Loucy (cell line): ENCODE measurements around the gene KLK1.

Source experiments
- H2AFZ ChIP-seq: fragments of 200-600 bp; sonication (generic); 2 replicates; pipeline ENCODE4 v1.6.0; 2016; ENCODE audit warnings: antibody characterized with exemption, mild to moderate bottlenecking, low read length, moderate library complexity
- H3F3A ChIP-seq: fragments of 200-600 bp; 2 replicates; pipeline ENCODE4 v1.6.0; 2016; ENCODE audit warnings: antibody characterized with exemption, low read depth, mild to moderate bottlenecking
- H3K27me3 ChIP-seq: fragments of 200-600 bp; sonication (generic); 2 replicates; pipeline ENCODE4 v1.6.1; 2014; ENCODE audit warnings: low read length, mild to moderate bottlenecking; ENCODE audit not compliant: insufficient read depth, poor library complexity, severe bottlenecking
- H3K36me3 ChIP-seq: fragments of 200-600 bp; sonication (generic); 2 replicates; pipeline ENCODE4 v1.6.1; 2016; ENCODE audit warnings: low read length; ENCODE audit not compliant: insufficient read depth
- H3K4me1 ChIP-seq: fragments of 200-600 bp; sonication (generic); 2 replicates; pipeline ENCODE4 v1.5.1; 2014; ENCODE audit warnings: low read length, mild to moderate bottlenecking; ENCODE audit not compliant: insufficient read depth, poor library complexity, severe bottlenecking
- H3K4me2 ChIP-seq: fragments of 200-600 bp; sonication (generic); 2 replicates; pipeline ENCODE4 v1.6.0; 2014; ENCODE audit warnings: antibody characterized with exemption, low read length, low read depth, mild to moderate bottlenecking; ENCODE audit not compliant: poor library complexity, severe bottlenecking
- H3K4me3 ChIP-seq: fragments of 200-600 bp; sonication (generic); 2 replicates; pipeline ENCODE4 v1.5.1; 2014; ENCODE audit warnings: low read length, mild to moderate bottlenecking, mixed read lengths; ENCODE audit not compliant: poor library complexity, severe bottlenecking
- H3K79me2 ChIP-seq: fragments of 200-600 bp; sonication (generic); 2 replicates; pipeline ENCODE4 v1.6.1; 2014; ENCODE audit warnings: low read length; ENCODE audit not compliant: insufficient read depth
- H3K9ac ChIP-seq: fragments of 200-600 bp; sonication (generic); 2 replicates; pipeline ENCODE4 v1.6.0; 2014; ENCODE audit warnings: mild to moderate bottlenecking, low read depth, low read length, moderate library complexity; ENCODE audit not compliant: poor library complexity, severe bottlenecking
- H3K9me2 ChIP-seq: fragments of 200-600 bp; sonication (generic); replicated peaks from 2 replicates; pipeline ENCODE4 v1.6.1; 2016; ENCODE audit warnings: low read depth, low read length, mixed read lengths
- H3K9me3 ChIP-seq: fragments of 200-600 bp; sonication (generic); 2 replicates; pipeline ENCODE4 v1.6.1; 2014; ENCODE audit warnings: mild to moderate bottlenecking, antibody characterized with exemption, low read length, low read depth; ENCODE audit not compliant: insufficient read depth
- H4K20me1 ChIP-seq: fragments of 200-600 bp; sonication (generic); 2 replicates; pipeline ENCODE4 v1.6.0; 2014; ENCODE audit warnings: antibody characterized with exemption, low read length, mild to moderate bottlenecking; ENCODE audit not compliant: insufficient read depth, poor library complexity, severe bottlenecking
- EZH2phosphoT487 ChIP-seq: fragments of 200-600 bp; IDR thresholded peaks from 2 replicates; pipeline ENCODE4 v1.6.1; 2018; ENCODE audit warnings: antibody characterized with exemption, mild to moderate bottlenecking, moderate library complexity, borderline replicate concordance
- TF ChIP-seq, protein P1 (sequence below): fragments of 200-600 bp; sonication (generic); conservative IDR thresholded peaks from 2 replicates; pipeline ENCODE4 v1.5.1; 2014; ENCODE audit warnings: mild to moderate bottlenecking, antibody characterized with exemption, low read length

The KLK1 gene

DNA sequence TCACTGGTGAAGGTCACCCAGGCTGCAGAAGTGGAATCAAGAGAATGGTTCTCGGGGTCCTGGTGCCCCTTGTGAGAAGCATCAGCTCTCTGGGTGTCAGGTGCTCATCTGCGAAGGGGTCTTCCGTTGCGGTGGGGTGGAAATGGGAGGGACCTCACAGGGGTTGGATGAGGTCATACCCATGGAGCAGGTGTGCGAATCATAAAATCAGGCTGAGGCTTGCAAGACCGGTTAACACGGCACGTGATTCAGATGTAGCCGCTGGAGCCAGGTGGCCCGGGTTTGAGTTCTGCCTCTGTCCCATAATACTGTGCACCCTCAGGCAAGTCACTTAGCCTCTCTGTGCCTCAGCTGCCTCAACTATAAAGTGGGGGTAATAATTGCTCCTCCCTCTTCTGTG is 13.7 kb upstream of the KLK1 start:
- Histone ChIP-seq H2AFZ (no peak overlapping the region), H3K9ac (no peak overlapping the region), H4K20me1 (no peaks in the 10 kb centered on the region), H3F3A (no peaks in the 10 kb centered on the region), H3K27me3 (no peaks in the 10 kb centered on the region), H3K79me2 (no peaks in the 10 kb centered on the region), H3K36me3 (no peaks in the 10 kb centered on the region), H3K9me3 (no peaks in the 10 kb centered on the region), H3K9me2 (no peaks in the 10 kb centered on the region), H3K4me3 (no peak overlapping the region), H3K4me1 (no peaks in the 10 kb centered on the region), H3K4me2 (no peak overlapping the region)
- TF ChIP-seq, protein P1, sequence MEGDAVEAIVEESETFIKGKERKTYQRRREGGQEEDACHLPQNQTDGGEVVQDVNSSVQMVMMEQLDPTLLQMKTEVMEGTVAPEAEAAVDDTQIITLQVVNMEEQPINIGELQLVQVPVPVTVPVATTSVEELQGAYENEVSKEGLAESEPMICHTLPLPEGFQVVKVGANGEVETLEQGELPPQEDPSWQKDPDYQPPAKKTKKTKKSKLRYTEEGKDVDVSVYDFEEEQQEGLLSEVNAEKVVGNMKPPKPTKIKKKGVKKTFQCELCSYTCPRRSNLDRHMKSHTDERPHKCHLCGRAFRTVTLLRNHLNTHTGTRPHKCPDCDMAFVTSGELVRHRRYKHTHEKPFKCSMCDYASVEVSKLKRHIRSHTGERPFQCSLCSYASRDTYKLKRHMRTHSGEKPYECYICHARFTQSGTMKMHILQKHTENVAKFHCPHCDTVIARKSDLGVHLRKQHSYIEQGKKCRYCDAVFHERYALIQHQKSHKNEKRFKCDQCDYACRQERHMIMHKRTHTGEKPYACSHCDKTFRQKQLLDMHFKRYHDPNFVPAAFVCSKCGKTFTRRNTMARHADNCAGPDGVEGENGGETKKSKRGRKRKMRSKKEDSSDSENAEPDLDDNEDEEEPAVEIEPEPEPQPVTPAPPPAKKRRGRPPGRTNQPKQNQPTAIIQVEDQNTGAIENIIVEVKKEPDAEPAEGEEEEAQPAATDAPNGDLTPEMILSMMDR, result no peak
- no peak for TF ChIP-seq EZH2phosphoT487

DNA sequence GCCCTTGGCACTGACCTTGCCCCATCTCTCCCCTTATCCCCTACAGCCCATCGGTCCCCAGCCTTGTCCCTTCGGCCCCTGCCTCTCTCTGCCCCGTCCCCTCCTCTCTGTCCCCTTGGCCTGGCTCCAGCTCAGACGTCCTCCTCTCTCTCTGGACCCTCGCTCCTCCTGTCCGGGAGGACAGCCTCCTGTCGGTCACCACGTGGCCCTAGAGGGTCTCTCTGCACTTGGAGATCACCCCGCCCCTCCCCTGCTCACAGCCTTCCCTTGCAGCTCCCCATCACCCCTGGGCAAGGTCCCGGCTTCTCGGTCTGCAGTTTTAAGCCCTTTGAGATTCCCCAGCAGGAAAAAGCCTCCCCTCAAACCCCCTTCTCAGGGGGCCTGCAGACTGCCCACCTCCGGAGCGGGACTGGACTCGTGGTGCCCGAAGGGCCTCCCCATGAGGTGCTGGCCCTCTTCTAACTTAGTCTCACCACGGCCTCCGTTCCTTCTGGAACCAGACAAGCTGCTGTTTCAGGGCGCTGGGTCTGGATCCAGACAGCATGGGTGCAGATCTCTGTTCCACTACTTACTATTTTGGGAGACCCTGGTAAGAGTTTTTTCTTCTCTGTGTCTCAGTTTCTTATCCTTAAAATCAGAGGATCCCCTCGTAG is 13.1 kb upstream of the KLK1 start:
- no peaks in the 10 kb centered on the region for H3K36me3 ChIP-seq
- no peak overlapping the region for H3K4me2 ChIP-seq
- H3K9ac ChIP-seq, result no peak overlapping the region
- H3K4me3 ChIP-seq, result no peak overlapping the region
- H3K27me3 ChIP-seq, result no peaks in the 10 kb centered on the region
- no peaks in the 10 kb centered on the region for H3F3A ChIP-seq
- TF ChIP-seq, protein P1, result no peak
- no peak for TF ChIP-seq EZH2phosphoT487
- H4K20me1 ChIP-seq, result no peaks in the 10 kb centered on the region
- no peaks in the 10 kb centered on the region for H3K9me2 ChIP-seq
- no peaks in the 10 kb centered on the region for H3K79me2 ChIP-seq
- no peak overlapping the region for H2AFZ ChIP-seq
- no peaks in the 10 kb centered on the region for H3K9me3 ChIP-seq
- no peaks in the 10 kb centered on the region for H3K4me1 ChIP-seq

DNA sequence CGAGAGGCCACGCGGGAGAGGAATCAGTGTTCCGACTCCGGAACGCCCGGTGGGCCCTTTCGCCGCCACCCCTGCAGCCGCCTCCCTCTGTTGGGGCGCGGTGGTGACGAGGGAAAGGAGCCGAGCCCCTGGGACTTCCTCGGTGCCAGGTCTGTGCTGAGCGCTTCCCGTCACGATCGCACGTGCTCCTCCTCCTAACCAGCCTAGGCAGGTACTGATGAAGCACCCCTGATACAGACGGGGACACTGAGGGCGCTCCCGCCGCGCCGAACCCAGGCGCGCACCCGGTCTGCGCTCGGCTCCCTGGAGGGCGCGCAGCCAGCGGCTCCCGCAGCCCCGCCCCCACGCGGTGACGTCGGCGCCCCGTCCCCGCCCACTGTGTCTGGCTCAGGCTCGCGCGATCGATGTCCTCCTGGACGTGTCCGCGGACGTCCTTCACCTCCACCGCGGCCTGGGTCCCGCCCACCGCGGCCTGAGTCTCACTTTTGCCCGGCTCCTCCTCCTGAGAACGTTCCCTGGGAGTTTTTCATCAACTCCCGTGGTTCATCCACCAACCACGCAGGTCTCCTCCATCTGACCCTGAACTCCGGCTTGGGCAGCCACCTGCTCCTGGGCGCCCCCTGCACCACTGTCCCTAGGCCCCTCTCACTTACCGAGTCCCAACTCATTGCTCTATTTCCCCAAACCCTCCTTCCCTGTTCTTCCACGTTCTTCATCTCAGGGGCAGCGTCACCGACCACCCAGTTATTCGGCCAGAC is 12.4 kb upstream of the KLK1 start:
- TF ChIP-seq, protein P1, result no peak
- TF ChIP-seq EZH2phosphoT487, result no peak
- Histone ChIP-seq H3K9me3 (no peaks in the 10 kb centered on the region), H4K20me1 (no peaks in the 10 kb centered on the region), H3K9ac (peak overlapping the region; percentile 45), H3K4me3 (peak overlapping the region; percentile 69), H3K27me3 (no peaks in the 10 kb centered on the region), H3K79me2 (no peaks in the 10 kb centered on the region), H3K4me1 (no peaks in the 10 kb centered on the region), H3K36me3 (no peaks in the 10 kb centered on the region), H3K4me2 (peak overlapping the region; percentile 52), H3K9me2 (no peaks in the 10 kb centered on the region), H2AFZ (peak overlapping the region; percentile 90), H3F3A (no peaks in the 10 kb centered on the region)
